GM21360 (cell line): Measurements from ENCODE around the gene PLCXD1.
"Not testable (repeated sequence)": the region's sequence is repeated elsewhere in the genome, so short reads cannot be mapped to it uniquely, and the experiment has no call there.

Source experiments
- ATAC-seq: cut with Tn5 transposase; IDR thresholded peaks from one replicate; pipeline ENCODE4 v1.9.1; 2021; ENCODE audit warnings: mild to moderate bottlenecking, moderate library complexity; ENCODE audit not compliant: unreplicated experiment

PLCXD1 gene

DNA sequence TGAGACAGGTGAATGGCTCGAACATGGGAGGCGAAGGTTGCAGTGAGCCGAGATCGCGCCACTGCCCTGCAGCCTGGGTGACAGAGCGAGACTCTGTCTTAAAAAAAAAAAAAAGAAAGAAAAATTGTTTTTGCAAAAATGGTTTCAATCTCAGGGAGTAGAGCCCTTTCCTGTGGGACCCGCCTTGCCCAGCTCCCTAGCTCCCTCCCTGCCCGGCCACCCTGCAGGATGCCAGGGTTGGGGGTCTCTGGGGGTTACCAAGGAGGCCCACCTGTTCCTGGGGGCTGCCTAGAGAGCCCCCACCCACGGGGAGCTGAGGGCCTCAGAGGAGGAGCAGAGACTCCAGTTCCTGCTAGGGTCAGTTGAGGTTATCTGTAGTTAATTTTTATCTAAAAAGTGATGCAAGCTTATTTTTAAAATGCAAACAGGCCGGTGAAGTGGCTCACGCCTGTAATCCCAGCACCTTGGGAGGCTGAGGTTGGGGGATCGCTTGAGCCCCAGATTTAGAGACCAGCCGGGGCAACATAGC, 18.7 kb upstream of the PLCXD1 start:
- ATAC-seq = no peak

DNA sequence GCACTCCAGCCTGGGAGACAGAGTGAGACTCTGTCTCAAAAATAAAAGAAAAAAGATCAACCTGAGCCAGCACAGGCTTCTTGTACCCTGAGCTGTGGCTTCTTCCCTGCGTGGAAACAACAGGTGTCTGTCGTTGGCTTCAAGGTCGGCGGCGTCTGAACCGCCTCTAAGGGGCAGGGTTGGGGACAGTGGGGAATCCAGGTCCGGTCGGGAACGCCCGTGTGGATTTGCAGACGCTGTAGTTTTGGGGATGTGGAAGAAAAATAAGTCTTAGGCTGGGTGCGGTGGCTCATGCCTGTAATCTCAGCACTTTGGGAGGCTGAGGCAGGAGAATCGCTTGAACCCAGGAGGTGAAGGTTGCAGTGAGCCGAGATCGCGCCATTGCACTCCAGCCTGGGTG, 17.2 kb upstream of the PLCXD1 start:
- ATAC-seq = not testable (repeated sequence)

DNA sequence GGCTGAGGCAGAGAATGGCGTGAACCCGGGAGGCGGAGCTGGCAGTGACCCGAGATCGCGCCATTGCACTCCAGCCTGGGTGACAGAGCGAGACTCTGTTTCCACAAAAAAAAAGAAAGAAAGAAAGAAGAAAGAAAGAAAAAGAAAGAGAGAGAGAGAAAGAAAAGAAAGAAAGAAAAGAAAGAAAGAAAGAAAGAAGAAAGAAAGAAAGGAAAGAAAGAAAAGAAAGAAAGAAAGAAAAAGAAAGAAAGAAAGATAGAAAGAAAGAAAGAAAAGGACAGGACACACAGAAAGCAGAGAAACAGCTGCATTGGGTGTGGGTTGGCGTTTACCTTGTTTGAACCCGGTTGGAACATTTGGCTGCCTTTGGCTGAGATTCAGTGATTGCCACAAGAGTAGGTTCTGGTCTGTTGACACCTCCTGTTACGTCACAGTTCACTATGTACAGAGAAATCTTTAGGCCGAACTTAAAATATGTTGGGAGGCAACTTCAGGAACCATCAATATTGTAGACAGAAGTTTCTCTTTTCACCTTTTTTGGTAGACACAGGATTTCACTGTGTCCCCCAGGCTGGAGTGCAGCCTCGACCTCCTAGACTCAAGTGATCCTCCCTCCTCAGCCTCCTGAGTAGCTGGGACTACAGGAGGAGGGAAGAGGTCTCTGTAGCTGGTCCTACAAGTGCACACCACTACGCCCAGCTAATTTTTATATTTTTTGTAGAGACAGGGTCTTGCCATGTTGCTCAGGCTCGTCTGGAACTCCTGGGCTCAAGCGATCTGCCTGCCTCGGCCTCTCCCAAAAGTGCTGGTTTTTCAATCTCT, 16.3 kb upstream of the PLCXD1 start:
- no peak for ATAC-seq

DNA sequence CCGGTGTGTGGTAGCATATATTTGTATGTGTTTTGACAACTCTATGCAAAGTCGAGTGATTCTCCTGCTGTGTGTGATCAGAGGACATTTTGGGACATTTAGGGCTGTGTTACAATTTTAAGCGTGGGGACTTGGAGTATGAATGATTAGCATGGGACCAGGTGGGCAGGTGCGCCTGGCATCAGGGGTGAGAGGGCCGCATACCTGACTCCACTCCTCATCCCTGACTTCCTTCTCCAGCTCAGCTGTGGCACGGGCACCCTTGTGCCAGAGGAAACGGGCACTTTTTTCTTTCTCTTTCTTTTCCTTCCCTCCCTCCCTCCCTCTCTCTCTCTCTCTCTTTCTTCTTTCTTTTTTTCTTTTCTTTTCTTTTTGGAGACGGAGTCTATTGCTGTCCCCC, 15.7 kb upstream of the PLCXD1 start:
- ATAC-seq = no peak

DNA sequence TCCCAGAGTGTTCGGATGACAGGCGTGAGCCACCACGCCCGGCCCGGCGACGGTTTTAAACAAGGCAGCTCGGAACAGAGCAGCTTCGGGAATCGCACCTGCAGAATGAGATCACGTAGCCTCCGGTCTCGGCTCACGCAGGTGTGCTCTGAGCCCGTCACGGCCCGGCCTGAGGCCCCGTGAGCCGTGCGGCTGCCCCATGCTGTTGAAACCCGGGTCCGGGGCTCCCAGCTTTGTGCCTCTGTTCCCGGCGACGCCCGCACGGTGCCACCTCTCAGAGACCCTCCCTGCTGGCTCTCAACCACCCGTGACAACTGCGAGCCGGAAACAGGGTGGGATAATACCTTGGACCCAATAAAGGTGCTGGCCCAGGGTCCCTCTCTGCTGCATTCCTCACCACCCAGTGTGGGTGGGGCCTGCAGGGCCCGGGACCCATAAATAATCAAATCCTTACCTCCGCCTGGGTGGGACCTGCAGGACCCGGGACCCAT, 13.4 kb upstream of the PLCXD1 start:
- ATAC-seq = no peak

DNA sequence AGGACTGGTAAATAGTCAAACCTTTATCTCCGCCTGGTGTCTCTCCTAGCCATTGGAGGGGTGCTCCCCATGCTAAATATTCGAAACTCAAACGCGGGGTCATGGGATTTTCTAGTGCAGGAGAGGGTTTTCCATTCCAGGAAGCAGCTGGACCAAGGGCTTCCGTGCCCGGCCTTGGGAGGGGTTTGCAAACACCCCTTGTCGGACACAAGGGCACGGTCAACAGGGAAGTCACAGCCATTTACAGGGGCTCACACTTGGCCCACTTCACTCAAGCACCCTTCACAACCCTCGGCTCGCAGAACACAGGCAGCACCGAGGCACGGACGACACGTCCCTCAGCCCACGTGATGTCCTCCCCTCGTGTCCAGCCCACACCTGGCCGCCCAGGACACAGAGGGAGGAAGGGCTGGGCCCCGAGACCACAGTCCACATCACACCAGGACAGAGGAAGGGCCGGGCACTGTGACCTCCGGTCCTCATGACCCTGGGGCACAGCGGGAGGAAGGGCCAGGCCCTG, 10.3 kb upstream of the PLCXD1 start:
- ATAC-seq = no peak

DNA sequence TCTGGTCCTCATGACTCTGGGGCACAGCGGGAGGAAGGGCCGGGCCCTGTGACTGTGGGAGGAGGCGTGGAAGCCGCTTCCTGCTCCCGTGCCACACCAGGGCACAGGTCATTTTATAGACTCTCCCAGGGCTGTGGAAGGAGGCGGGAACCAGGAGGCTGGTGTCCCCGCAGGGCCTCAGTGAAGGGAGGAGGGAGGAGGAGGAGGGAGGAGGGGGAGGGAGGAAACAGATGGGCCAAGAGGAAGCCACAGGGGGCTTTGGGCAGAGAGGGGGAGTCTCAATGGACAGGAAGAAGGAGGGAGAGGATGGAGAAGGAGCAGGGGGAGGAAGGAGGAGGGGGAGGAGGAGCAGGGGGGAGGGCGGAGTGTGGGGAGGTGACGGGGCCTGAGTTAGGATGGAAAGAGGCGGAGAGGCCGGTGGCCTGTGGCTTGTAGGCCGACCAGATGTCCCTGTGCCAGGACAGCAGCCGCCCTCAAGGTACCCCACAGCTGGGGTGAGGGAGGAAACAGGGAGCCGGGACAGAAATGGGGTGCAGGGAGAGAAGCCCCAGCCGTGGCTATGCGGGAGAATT, 6.2 kb upstream of the PLCXD1 start:
- ATAC-seq = no peak

DNA sequence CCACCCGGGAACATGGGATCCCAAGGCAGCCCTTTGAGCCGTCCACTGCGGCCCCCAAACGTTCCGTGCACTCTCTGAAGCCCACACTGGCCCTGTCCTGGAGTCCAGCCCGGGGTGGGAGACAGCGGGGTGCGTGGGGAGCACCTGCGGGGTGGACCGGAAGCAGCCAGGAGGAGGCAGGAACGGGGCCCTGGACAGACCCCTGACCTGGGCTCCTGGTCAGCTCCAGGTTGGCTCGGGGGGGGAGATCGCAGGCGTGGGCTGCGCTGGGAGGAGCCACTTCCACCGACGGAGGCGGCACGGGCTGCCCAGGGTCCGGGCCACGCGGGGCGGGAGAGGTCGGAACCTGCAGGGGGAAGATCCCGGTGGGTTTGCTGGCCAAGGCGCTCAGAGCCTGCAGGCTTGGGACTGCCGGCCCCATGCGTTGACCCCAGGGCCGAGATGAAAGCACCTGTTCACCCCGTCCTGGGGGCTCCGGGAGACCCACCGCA, 5.7 kb upstream of the PLCXD1 start:
- ATAC-seq = no peak

DNA sequence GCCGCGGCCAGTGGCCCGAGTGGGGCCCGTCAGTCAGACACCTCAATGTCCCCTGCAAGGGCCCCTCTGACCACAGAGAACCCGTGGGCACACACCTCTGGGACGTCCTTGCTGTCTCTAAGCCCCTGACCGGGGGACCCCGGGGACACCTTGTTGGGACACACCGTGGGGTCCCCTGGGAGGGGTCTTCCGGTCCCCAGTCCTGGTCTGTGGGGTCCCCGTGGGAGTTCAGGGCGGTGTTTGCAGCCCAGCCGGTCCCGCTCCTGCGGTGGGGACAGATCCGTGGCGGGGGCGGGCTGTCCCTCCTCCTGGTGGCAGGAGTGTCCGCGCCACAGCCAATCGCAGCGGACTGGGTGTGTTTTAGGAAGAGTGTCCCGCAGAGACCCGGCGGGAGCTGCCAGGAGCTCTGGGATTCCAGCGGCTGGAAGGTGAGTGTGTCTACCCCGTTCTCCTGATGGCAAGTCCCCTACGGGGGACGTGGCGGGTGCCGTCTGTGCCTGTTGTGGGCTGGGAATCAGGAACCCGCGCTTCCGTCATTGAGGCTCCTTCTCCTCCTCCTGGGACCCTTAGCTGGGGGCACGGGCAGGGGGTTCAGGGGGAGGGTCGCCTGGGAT, 5.1 kb upstream of the PLCXD1 start:
- ATAC-seq = peak; percentile 55

DNA sequence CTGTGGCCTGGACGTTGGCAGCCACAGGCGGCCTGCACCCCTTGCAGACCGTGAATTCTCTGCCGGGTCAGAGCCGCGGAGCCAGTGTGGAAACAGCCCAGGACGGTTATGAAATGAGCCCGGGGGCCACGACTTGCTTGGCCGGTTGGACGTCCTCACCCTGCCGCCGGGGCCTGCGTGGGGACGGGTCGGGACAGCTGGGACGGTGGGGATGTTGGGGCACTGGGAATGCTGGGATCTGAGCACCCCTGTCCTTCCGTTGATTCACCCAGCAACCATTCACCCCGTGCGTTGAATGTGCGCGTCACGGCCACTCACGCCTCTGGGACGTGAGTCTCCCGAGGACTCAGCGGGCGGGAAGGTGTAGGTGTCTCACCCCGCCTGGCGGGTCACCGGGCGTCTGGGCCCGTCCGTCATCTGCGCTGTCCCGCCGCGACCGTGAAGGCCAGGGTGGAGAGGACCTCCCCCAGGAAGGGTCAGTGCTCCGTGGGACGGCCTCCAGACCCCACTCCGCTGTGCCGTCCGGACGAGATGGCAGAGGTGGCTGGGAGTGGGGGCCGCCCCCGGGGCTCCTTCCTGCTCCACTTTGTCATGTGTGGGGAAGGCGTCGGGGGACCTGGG, 4.5 kb upstream of the PLCXD1 start:
- ATAC-seq = peak; percentile 51

DNA sequence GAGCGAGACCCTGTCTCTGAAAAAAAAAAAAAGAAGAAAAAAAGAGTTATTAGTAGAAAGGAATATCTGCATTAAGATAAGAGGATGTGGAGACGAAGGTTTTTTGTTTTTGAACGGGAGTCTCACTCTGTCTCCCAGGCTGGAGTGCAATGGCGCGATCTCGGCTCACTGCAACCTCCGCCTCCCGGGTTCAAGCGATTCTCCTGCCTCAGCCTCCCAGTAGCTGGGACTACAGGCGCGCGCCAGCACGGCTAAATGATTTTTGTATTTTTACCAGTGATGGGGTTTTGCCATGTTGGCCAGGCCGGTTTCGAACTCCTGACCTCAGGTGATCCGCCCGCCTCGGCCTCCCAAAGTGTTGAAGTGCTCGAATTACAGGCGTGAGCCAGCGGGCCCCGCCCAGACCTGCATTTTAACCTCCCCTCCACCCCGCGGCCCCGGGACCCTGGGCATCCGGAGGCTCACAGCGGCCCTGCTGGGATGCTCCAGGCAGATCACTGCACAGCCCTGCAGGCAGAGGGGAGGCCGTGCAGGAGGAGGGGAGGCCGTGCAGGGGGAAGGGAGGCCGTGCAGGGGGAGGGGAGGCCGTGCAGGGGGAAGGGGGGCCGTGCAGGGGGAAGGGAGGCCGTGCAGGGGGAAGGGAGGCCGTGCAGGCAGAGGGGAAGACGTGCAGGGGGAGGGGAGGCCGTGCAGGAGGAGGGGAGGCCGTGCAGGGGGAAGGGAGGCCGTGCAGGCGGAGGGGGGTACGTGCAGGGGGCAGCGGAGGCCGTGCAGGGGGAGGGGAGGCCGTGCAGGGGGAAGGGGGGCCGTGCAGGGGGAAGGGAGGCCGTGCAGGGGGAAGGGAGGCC, 1.2 kb upstream of the PLCXD1 start:
- not testable (repeated sequence) for ATAC-seq

DNA sequence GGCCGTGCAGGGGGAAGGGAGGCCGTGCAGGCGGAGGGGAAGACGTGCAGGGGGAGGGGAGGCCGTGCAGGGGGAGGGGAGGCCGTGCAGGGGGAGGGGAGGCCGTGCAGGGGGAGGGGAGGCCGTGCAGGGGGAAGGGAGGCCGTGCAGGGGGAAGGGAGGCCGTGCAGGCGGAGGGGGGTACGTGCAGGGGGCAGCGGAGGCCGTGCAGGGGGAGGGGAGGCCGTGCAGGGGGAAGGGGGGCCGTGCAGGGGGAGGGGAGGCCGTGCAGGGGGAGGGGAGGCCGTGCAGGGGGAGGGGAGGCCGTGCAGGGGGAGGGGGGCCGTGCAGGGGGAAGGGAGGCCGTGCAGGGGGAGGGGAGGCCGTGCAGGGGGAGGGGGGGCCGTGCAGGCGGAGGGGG, 459 bp upstream of the PLCXD1 start:
- not testable (repeated sequence) for ATAC-seq

DNA sequence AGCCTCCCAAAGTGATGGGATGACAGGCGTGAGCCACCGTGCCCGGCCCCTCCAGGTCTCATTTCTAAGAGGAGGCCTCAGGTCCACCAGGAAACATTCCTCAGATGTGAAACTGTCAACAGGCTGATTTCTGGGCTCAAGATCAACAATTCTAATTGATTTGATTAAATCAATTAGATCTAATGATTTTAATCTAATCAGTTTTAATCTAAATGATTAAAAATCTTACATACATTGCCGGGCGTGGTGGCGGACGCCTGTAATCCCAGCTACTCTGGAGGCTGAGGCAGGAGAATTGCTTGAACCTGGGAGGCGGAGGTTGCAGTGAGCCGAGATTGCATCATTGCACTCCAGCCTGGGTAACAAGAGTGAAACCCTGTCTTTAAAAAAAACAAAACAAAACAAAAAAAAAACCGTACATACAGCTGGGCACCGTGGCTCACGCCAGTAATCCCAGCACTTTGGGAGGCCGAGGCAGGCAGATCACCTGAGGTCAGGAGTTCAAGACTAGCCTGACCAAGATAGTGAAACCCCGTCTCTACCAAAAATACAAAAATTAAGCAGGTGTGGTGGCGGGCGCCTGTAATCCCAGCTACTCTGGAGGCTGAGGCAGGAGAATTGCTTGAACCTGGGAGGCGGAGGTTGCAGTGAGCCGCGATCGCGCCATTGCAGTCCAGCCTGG, 960 bp downstream of the PLCXD1 start:
- not testable (repeated sequence) for ATAC-seq

DNA sequence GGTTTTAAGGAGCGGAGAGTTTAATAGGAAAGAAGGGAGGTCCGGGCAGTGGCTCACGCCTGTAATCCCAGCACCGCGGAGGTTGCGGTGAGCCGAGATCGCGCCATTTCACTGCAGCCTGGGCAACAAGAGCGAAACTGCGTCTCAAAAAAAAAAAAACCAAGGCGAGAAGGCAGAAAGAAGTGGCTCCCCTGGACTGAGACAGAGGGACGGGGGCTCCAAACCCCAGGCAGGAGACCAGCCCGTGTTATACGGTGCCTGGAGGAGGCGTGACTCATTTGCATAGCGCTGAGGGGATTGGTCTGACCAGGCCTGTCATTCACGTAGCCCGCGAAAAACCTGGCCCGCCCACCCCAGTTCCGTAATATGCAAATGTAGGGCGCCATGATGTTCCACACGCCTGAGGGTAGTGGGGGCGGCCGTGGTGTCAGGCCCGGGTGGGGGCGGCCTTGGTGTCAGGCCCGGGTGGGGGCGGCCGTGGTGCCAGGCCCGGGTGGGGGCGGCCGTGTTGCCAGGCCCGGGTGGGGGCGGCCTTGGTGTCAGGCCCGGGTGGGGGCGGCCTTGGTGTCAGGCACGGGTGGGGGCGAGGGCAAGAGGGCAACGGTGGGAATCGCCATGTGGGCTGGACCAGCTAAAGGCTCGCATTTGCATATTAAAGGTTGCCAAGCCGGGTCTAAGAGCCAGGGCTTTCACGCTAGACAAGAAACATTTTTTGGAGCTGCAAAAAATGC, 2.1 kb downstream of the PLCXD1 start:
- peak; percentile 100 for ATAC-seq

DNA sequence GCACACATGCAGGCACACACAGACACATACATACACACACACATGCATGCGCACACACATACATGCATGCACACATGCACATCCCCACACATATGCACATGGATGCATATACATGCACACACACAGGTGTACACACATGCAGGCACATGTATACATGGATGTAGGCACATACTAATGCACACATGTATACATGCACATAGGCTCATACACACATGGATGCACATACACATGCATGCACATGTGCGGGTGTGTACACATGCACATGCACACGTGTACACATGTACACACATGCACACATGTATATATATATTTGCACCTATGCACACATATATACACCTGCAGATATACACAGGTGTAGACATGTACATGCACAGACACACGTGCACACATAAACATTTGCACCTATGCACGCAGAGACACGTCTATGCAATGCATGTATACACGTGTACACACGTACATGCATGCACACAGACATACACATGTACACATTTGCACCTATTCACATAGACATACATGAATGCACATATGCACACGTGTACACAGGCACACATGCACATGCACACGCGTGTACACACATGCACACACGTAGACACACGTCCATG, 4.0 kb downstream of the PLCXD1 start:
- ATAC-seq = no peak

DNA sequence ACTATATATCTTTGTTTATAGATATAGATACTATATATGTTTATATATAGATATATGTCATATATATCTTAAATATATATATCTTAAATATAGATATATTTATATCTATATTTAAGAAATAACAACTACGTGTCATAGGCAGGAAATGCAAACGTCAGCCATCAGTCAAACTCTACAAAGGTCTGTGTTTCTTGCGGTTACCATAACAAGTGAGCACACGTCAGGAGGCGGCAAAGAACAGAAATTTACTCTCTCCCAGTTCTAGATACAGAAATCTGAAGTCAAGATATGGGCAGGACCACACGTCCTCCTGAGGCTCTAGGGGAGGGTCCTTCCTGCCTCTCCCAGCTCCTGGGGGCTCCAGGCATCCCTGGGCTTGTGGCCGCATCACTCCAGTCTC, 6.5 kb downstream of the PLCXD1 start:
- no peak for ATAC-seq

DNA sequence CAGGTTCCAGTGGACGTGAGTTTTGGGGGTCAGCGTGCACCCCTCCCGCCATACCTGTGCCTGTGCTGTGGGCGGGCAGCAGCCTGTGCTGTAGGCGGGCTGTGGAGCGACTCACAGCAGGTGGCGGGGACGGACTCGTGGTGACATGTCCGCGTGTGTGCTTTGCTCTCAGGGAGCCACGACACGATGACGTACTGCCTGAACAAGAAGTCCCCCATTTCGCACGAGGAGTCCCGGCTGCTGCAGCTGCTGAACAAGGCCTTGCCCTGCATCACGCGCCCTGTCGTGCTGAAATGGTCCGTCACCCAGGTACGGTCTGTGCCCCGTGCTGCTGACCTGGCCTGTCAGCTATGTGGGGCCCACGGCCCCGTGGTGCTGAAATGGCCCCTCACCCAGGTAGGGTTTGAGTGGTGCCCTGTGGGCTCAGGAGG, 7.4 kb downstream of the PLCXD1 start:
- no peak for ATAC-seq

DNA sequence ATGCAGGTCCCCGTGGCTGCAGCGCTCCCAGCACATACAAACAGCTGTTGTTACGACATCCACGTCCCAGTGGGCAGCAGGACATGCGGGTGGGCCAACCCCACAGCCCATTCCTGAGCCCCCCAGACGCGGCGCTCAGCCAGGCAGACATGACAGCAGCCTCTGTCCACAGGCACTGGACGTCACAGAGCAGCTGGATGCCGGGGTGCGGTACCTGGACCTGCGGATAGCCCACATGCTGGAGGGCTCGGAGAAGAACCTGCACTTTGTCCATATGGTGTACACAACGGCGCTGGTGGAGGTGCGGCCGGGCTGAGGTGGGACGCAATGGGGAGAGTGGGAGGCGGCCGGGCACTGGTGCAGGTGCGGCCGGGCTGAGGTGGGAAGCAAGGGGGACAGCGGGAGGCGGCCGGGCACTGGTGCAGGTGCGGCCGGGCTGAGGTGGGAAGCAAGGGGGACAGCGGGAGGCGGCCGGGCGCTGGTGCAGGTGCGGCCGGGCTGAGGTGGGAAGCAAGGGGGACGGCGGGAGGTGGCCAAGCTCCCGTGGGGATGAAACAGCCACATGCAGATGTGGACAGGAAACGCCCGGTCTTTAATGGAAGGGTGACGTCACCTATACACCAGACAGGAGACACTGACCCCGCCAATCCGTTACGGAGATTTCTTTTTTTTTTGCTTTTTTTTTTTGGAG, 9.4 kb downstream of the PLCXD1 start:
- ATAC-seq = no peak
